Stimulated activated effector memory CD8-positive, alpha-beta T cell treated with anti-CD3 and anti-CD28 coated beads, Interleukin-12 subunit alpha, Interleukin-12 subunit beta, amount 100 ng/mL, for 72 hours (primary cell): ENCODE data around the gene CCBE1.

Experiments used
- ATAC-seq: fragments of 150-1000 bp; cut with Tn5 transposase; 2 replicates; pipeline ENCODE4 v1.10.0; 2021
- DNase-seq, 2 donors: peaks; one replicate each; pipeline ENCODE4 v3.0.0; 2021 to 2022; ENCODE audit warnings: low spot score in 2 of 2
- H3K27ac Mint-ChIP-seq: one replicate; pipeline ENCODE4 v1.8.0; 2022; ENCODE audit warnings: mild to moderate bottlenecking, mixed read lengths
- H3K36me3 Mint-ChIP-seq: one replicate; pipeline ENCODE4 v1.8.0; 2022; ENCODE audit warnings: mild to moderate bottlenecking, mixed read lengths
- H3K4me1 Mint-ChIP-seq: one replicate; pipeline ENCODE4 v1.8.0; 2022; ENCODE audit warnings: mixed read lengths
- H3K4me3 Mint-ChIP-seq: one replicate; pipeline ENCODE4 v1.8.0; 2022; ENCODE audit warnings: mild to moderate bottlenecking, mixed read lengths
- H3K9me3 Mint-ChIP-seq: one replicate; pipeline ENCODE4 v1.8.0; 2022; ENCODE audit warnings: mixed read lengths

The CCBE1 gene

GRCh38 chr18:59699750-59700534 is 2.7 kb upstream of the CCBE1 start:
- Mint-ChIP-seq H3K27ac (no peak overlapping the region), H3K4me1 (peaks cover 6% of the 10 kb centered on the region), H3K4me3 (no peak overlapping the region), H3K9me3 (no peaks in the 10 kb centered on the region), H3K36me3 (no peaks in the 10 kb centered on the region)
- DNase-seq (no peak), ATAC-seq (peak; percentile 27)

- no peak overlapping the region for H3K4me3 Mint-ChIP-seq
- ATAC-seq (no peak), DNase-seq (no peak)
- no peaks in the 10 kb centered on the region for H3K36me3 Mint-ChIP-seq
- H3K27ac Mint-ChIP-seq: no peak overlapping the region
- no peaks in the 10 kb centered on the region for H3K9me3 Mint-ChIP-seq
- peaks cover 6% of the 10 kb centered on the region for H3K4me1 Mint-ChIP-seq
Measured at GRCh38 chr18:59699061-59699460, 1.8 kb upstream of the CCBE1 start.

- no peaks in the 10 kb centered on the region for H3K9me3 Mint-ChIP-seq
- H3K4me1 Mint-ChIP-seq: peaks cover 6% of the 10 kb centered on the region
- no peak overlapping the region for H3K27ac Mint-ChIP-seq
- peak; percentile 47 for ATAC-seq
- no peak overlapping the region for H3K4me3 Mint-ChIP-seq
- H3K36me3 Mint-ChIP-seq: no peaks in the 10 kb centered on the region
- DNase-seq: no peak
Measured at GRCh38 chr18:59696311-59697235, 650 bp downstream of the CCBE1 start.

GRCh38 chr18:59695551-59695950 is 1.7 kb downstream of the CCBE1 start:
- H3K9me3 Mint-ChIP-seq: no peaks in the 10 kb centered on the region
- no peak overlapping the region for H3K4me3 Mint-ChIP-seq
- DNase-seq (no peak), ATAC-seq (no peak)
- H3K4me1 Mint-ChIP-seq: peaks cover 6% of the 10 kb centered on the region
- H3K27ac Mint-ChIP-seq: no peak overlapping the region
- H3K36me3 Mint-ChIP-seq: no peaks in the 10 kb centered on the region

GRCh38 chr18:59694824-59695223 is 2.4 kb downstream of the CCBE1 start:
- ATAC-seq: no peak
- Mint-ChIP-seq H3K4me1 (peaks cover 6% of the 10 kb centered on the region), H3K9me3 (no peaks in the 10 kb centered on the region), H3K4me3 (no peak overlapping the region), H3K27ac (no peak overlapping the region), H3K36me3 (no peaks in the 10 kb centered on the region)
- no peak for DNase-seq

GRCh38 chr18:59691996-59692395 is 5.2 kb downstream of the CCBE1 start:
- no peaks in the 10 kb centered on the region for H3K9me3 Mint-ChIP-seq
- DNase-seq: no peak
- H3K4me1 Mint-ChIP-seq: peaks cover 6% of the 10 kb centered on the region
- no peak overlapping the region for H3K4me3 Mint-ChIP-seq
- ATAC-seq: no peak
- H3K36me3 Mint-ChIP-seq: no peaks in the 10 kb centered on the region
- H3K27ac Mint-ChIP-seq: no peak overlapping the region

GRCh38 chr18:59690996-59691395 is 6.2 kb downstream of the CCBE1 start:
- Mint-ChIP-seq H3K36me3 (no peaks in the 10 kb centered on the region), H3K4me1 (peaks cover under 1% of the 10 kb centered on the region), H3K4me3 (no peak overlapping the region), H3K9me3 (no peaks in the 10 kb centered on the region), H3K27ac (no peak overlapping the region)
- no peak for ATAC-seq
- DNase-seq: no peak

GRCh38 chr18:59690186-59690982 is 6.8 kb downstream of the CCBE1 start:
- Mint-ChIP-seq H3K4me1 (no peaks in the 10 kb centered on the region), H3K36me3 (no peaks in the 10 kb centered on the region), H3K27ac (no peak overlapping the region), H3K9me3 (no peaks in the 10 kb centered on the region), H3K4me3 (no peak overlapping the region)
- ATAC-seq (no peak), DNase-seq (no peak)

- Mint-ChIP-seq H3K36me3 (no peaks in the 10 kb centered on the region), H3K4me3 (no peak overlapping the region), H3K9me3 (no peaks in the 10 kb centered on the region), H3K4me1 (no peaks in the 10 kb centered on the region), H3K27ac (no peak overlapping the region)
- no peak for DNase-seq
- no peak for ATAC-seq
Measured at GRCh38 chr18:59689756-59690155, 7.5 kb downstream of the CCBE1 start.

- Mint-ChIP-seq H3K9me3 (no peaks in the 10 kb centered on the region), H3K4me1 (no peaks in the 10 kb centered on the region), H3K4me3 (no peak overlapping the region), H3K27ac (no peak overlapping the region), H3K36me3 (no peaks in the 10 kb centered on the region)
- ATAC-seq (no peak), DNase-seq (no peak)
Measured at GRCh38 chr18:59686260-59686659, 11.0 kb downstream of the CCBE1 start.

- Mint-ChIP-seq H3K36me3 (no peaks in the 10 kb centered on the region), H3K4me1 (no peaks in the 10 kb centered on the region), H3K9me3 (no peaks in the 10 kb centered on the region), H3K27ac (no peak overlapping the region), H3K4me3 (no peak overlapping the region)
- no peak for ATAC-seq
- DNase-seq: no peak
Measured at GRCh38 chr18:59685501-59685900, 11.7 kb downstream of the CCBE1 start.

- no peak for DNase-seq
- Mint-ChIP-seq H3K27ac (no peak overlapping the region), H3K9me3 (no peaks in the 10 kb centered on the region), H3K36me3 (no peaks in the 10 kb centered on the region), H3K4me1 (no peaks in the 10 kb centered on the region), H3K4me3 (no peak overlapping the region)
- no peak for ATAC-seq
Measured at GRCh38 chr18:59684777-59685176, 12.4 kb downstream of the CCBE1 start.

- no peak for ATAC-seq
- no peak for DNase-seq
- no peaks in the 10 kb centered on the region for H3K9me3 Mint-ChIP-seq
- H3K4me1 Mint-ChIP-seq: no peaks in the 10 kb centered on the region
- H3K4me3 Mint-ChIP-seq: no peak overlapping the region
- no peaks in the 10 kb centered on the region for H3K36me3 Mint-ChIP-seq
- no peak overlapping the region for H3K27ac Mint-ChIP-seq
Measured at GRCh38 chr18:59681521-59682004, 15.7 kb downstream of the CCBE1 start.

GRCh38 chr18:59681051-59681450 is 16.2 kb downstream of the CCBE1 start:
- Mint-ChIP-seq H3K4me3 (no peak overlapping the region), H3K27ac (no peak overlapping the region), H3K4me1 (no peaks in the 10 kb centered on the region), H3K9me3 (no peaks in the 10 kb centered on the region), H3K36me3 (no peaks in the 10 kb centered on the region)
- DNase-seq: no peak
- no peak for ATAC-seq

- no peaks in the 10 kb centered on the region for H3K9me3 Mint-ChIP-seq
- no peak overlapping the region for H3K27ac Mint-ChIP-seq
- H3K4me1 Mint-ChIP-seq: no peaks in the 10 kb centered on the region
- H3K36me3 Mint-ChIP-seq: no peaks in the 10 kb centered on the region
- no peak overlapping the region for H3K4me3 Mint-ChIP-seq
- DNase-seq: no peak
- ATAC-seq: no peak
Measured at GRCh38 chr18:59675346-59675745, 21.9 kb downstream of the CCBE1 start.
